H1 (cell line): ENCODE results near the gene PCBP4. TPM values are rescaled to one million over a fixed set of nuclear protein-coding genes. Genes with fewer than 3 reads are reported as not detected.

Experiments
- BACH1 ChIP-seq: IDR thresholded peaks from 2 replicates; pipeline ENCODE4 v1.6.1; 2012; ENCODE audit warnings: low read length, improper control_type of control experiment
- BCL11A ChIP-seq, 2 experiments: IDR thresholded peaks; one replicate each; pipeline ENCODE4 v1.6.1; 2011; ENCODE audit warnings: low read depth in 2 of 2, low read length in 2 of 2, mild to moderate bottlenecking in 2 of 2
- CBX8 ChIP-seq: fragments of 300-800, 300-1000 bp; sonication (generic); IDR thresholded peaks from 2 replicates; pipeline ENCODE4 v1.7.1; 2016; ENCODE audit warnings: low read depth, low read length, borderline replicate concordance
- CHD2 ChIP-seq: IDR thresholded peaks from 2 replicates; pipeline ENCODE4 v1.6.1; 2012; ENCODE audit warnings: low read length, improper control_type of control experiment
- EP300 ChIP-seq, 2 experiments: IDR thresholded peaks; 1 replicate in 1 of 2; 2 replicates in 1 of 2; pipeline ENCODE4 v1.6.1; 2011 to 2012; ENCODE audit warnings: low read depth in 2 of 2, low read length in 2 of 2, mild to moderate bottlenecking in 2 of 2, borderline replicate concordance in 1 of 2, inconsistent platforms in 1 of 2, moderate library complexity in 1 of 2
- EZH2 ChIP-seq: fragments of 200-600 bp; sonication (generic); IDR thresholded peaks from 2 replicates; pipeline ENCODE4 v1.7.1; 2012; ENCODE audit warnings: low read depth, mild to moderate bottlenecking, moderate library complexity, low read length, inconsistent platforms; ENCODE audit not compliant: severe bottlenecking
- FOSL1 ChIP-seq: IDR thresholded peaks from 2 replicates; pipeline ENCODE4 v1.6.1; 2011; ENCODE audit warnings: mild to moderate bottlenecking, low read depth, low read length, moderate library complexity; ENCODE audit not compliant: insufficient read depth
- GABPA ChIP-seq: IDR thresholded peaks from 2 replicates; pipeline ENCODE4 v1.6.1; 2011; ENCODE audit warnings: mild to moderate bottlenecking, low read length, moderate library complexity, borderline replicate concordance; ENCODE audit not compliant: insufficient read depth
- HDAC6 ChIP-seq: IDR thresholded peaks from one replicate; pipeline ENCODE4 v1.7.1; 2012; ENCODE audit warnings: low read depth, mild to moderate bottlenecking, inconsistent platforms, low read length, moderate library complexity
- KDM1A ChIP-seq: fragments of 200-600, 300-600 bp; sonication (generic); IDR thresholded peaks from 2 replicates; pipeline ENCODE4 v1.7.1; 2016; ENCODE audit warnings: mild to moderate bottlenecking, low read length, borderline replicate concordance
- KDM5A ChIP-seq: fragments of 200-600 bp; IDR thresholded peaks from 2 replicates; pipeline ENCODE4 v1.7.1; 2012; ENCODE audit warnings: mild to moderate bottlenecking, low read length, inconsistent platforms, mixed read lengths
- MAFK ChIP-seq: IDR thresholded peaks from 2 replicates; pipeline ENCODE4 v1.6.1; 2012; ENCODE audit warnings: low read depth, mild to moderate bottlenecking, improper control_type of control experiment, low read length
- POLR2AphosphoS5 ChIP-seq: IDR thresholded peaks from 2 replicates; pipeline ENCODE4 v1.6.1; 2011; ENCODE audit warnings: low read depth, low read length
- RBBP5 ChIP-seq: IDR thresholded peaks from 2 replicates; pipeline ENCODE4 v1.7.1; 2012; ENCODE audit warnings: low read depth, mild to moderate bottlenecking, inconsistent platforms, low read length, moderate library complexity, borderline replicate concordance
- RNF2 ChIP-seq: fragments of 200-900, 300-1000 bp; sonication (generic); IDR thresholded peaks from 2 replicates; pipeline ENCODE4 v1.7.1; 2016; ENCODE audit warnings: borderline replicate concordance, low read depth, mild to moderate bottlenecking, antibody characterized with exemption, low read length; ENCODE audit not compliant: poor library complexity, severe bottlenecking; ENCODE audit errors: missing control alignments
- SIRT6 ChIP-seq: IDR thresholded peaks from one replicate; pipeline ENCODE4 v1.7.1; 2012; ENCODE audit warnings: low read length, inconsistent platforms
- SIX5 ChIP-seq: IDR thresholded peaks from 2 replicates; pipeline ENCODE4 v1.6.1; 2011; ENCODE audit warnings: mild to moderate bottlenecking, low read depth, low read length
- SUZ12 ChIP-seq: fragments of 200-600 bp; sonication (generic); IDR thresholded peaks from 2 replicates; pipeline ENCODE4 v1.6.1; 2012; ENCODE audit warnings: mild to moderate bottlenecking, inconsistent platforms, low read length, moderate library complexity, mixed read lengths
- TCF12 ChIP-seq: IDR thresholded peaks from 2 replicates; pipeline ENCODE4 v1.6.1; 2011; ENCODE audit warnings: low read depth, mild to moderate bottlenecking, low read length
- polyA plus RNA-seq, 7 experiments: library from polyadenylated mRNA; depleted of rRNA in 3 of 7; stranded (reverse) in 5 of 7; unstranded in 2 of 7; fragments of >200 nt in 5 of 7; fragments of 200-250 nt in 2 of 7; gene quantifications; 1 replicate in 5 of 7; 2 replicates in 1 of 7; 4 replicates in 1 of 7; pipeline versions ENCODE4 v1.2.1 to v1.2.3, GENCODE V29; 2011 to 2013; ENCODE audit warnings: missing spikeins in 2 of 7, mixed read lengths in 2 of 7
- total RNA-seq: library from RNA; stranded (reverse); fragmentation: NEBNext Ultra II Directional; extraction: Animal tissue kit (Norgen Biotek cat#: 25700); gene quantifications from 2 replicates; pipeline ENCODE4 v1.2.1, GENCODE V29; 2021
- TF ChIP-seq, protein P1 (sequence below), 3 experiments: IDR thresholded peaks; 1 replicate in 2 of 3; 2 replicates in 1 of 3; pipeline versions ENCODE4 v1.5.1 to v1.6.1; 2011; ENCODE audit warnings: low read length in 3 of 3, mild to moderate bottlenecking in 3 of 3, inconsistent platforms in 2 of 3, low read depth in 1 of 3, moderate library complexity in 1 of 3; ENCODE audit not compliant: insufficient read depth in 1 of 3; ENCODE audit errors: control extremely low read depth in 1 of 3
- TF ChIP-seq, protein P2 (sequence below): IDR thresholded peaks from 2 replicates; pipeline ENCODE4 v1.6.1; 2012; ENCODE audit warnings: inconsistent platforms

PCBP4 gene
- total and polyA plus RNA-seq, 2 of the 8 experiments (the other 6 are each of a cell fraction or from before 2014, with no cell fraction given): 16.4 to 34.1 TPM

DNA sequence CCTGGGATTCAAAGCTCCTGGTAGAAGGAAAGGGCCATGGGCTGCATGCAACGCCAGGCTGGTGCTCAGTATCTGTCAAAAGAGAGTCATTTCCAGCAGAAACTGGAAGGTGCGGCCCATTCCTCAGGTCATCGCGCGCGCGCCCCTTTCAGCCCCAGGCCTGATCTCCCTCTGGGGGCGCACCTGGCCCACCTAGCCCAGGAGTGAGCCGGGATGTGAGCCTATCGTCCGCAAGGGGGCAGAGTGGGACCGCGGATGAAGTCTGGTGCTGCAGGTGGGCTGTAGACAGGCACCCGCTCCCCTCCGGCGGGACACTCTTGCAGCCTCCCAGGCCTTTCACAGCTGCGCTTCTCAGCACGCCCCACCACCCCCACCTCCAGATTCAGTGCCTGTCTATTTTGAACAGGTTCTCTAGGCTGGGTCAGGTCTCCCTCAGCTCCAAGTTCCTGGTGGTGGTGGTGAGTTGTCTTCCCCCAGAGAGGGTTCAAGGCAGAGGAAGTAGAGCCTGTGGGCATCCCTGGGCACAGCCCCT is 34.3 kb upstream of the PCBP4 start (continued):
- TF ChIP-seq, protein P1, sequence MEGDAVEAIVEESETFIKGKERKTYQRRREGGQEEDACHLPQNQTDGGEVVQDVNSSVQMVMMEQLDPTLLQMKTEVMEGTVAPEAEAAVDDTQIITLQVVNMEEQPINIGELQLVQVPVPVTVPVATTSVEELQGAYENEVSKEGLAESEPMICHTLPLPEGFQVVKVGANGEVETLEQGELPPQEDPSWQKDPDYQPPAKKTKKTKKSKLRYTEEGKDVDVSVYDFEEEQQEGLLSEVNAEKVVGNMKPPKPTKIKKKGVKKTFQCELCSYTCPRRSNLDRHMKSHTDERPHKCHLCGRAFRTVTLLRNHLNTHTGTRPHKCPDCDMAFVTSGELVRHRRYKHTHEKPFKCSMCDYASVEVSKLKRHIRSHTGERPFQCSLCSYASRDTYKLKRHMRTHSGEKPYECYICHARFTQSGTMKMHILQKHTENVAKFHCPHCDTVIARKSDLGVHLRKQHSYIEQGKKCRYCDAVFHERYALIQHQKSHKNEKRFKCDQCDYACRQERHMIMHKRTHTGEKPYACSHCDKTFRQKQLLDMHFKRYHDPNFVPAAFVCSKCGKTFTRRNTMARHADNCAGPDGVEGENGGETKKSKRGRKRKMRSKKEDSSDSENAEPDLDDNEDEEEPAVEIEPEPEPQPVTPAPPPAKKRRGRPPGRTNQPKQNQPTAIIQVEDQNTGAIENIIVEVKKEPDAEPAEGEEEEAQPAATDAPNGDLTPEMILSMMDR (IDR thresholded peaks at IDR 0.05; ENCODE audit: control extremely low read depth in 1 of 3, insufficient read depth in 1 of 3, low read depth in 1 of 3, low read length in 3 of 3): peak in 2 of 3 experiments; percentile 99 to 100; a peak in 3 of 4 replicates
- TF ChIP-seq MAFK (no peak), SUZ12 (no peak), EZH2 (no peak), RNF2 (no peak), RBBP5 (no peak), SIRT6 (no peak), POLR2AphosphoS5 (no peak), CHD2 (no peak), EP300 (IDR thresholded peaks at IDR 0.05; ENCODE audit: borderline replicate concordance in 1 of 2, low read depth in 2 of 2, low read length in 2 of 2) (peak in 1 of 2 experiments; percentile 62; a peak in 1 of 3 replicates), FOSL1 (0 out of 2 replicates have a peak, but pooled peaks have one; percentile 30), CBX8 (no peak), BACH1 (no peak), SIX5 (no peak), TCF12 (peak; percentile 79; the same call in 1 of the 2 replicates), KDM5A (peak; percentile 40; the same call in 1 of the 2 replicates), HDAC6 (no peak), GABPA (peak; percentile 78; the same call in 1 of the 2 replicates), BCL11A (IDR thresholded peaks at IDR 0.05; ENCODE audit: low read depth in 2 of 2, low read length in 2 of 2) (no peak), KDM1A (0 out of 2 replicates have a peak, but pooled peaks have one; percentile 10)
- TF ChIP-seq, protein P2, sequence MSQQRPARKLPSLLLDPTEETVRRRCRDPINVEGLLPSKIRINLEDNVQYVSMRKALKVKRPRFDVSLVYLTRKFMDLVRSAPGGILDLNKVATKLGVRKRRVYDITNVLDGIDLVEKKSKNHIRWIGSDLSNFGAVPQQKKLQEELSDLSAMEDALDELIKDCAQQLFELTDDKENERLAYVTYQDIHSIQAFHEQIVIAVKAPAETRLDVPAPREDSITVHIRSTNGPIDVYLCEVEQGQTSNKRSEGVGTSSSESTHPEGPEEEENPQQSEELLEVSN: peak; percentile 40; the same call in 1 of the 2 replicates
